ENCODE results near the gene DOCK4.
"Not testable (repeated sequence)": the region's sequence is repeated elsewhere in the genome, so short reads cannot be mapped to it uniquely, and the experiment has no call there.

Gene DOCK4

GRCh38 chr7:112206238-112206990 lies at the start of gene DOCK4, which contains the start of gene ZNF277:
TSS of gene DOCK4 (minus strand) at chr7:112206399. CDS start at chr7:112206138, 261 bp downstream.
TSS of gene ZNF277 (plus strand) at chr7:112206695. CDS start at chr7:112206717, 22 bp downstream.
- DNase-seq (ENCODE audit: low spot score): peak; percentile 100

- no peak for DNase-seq (ENCODE audit: low spot score)
Measured at GRCh38 chr7:112255388-112255720, 49.2 kb upstream of the DOCK4 start.

GRCh38 chr7:112254709-112255387 lies 48.6 kb upstream of the DOCK4 start:
- DNase-seq (ENCODE audit: low spot score): no peak

GRCh38 chr7:112254156-112254555 lies 48.0 kb upstream of the DOCK4 start:
- no peak for DNase-seq (ENCODE audit: low spot score)

GRCh38 chr7:112252691-112253090 lies 46.5 kb upstream of the DOCK4 start:
- no peak for DNase-seq (ENCODE audit: low spot score)

- DNase-seq (ENCODE audit: low spot score): no peak
Measured at GRCh38 chr7:112252141-112252540, 45.9 kb upstream of the DOCK4 start.

GRCh38 chr7:112249967-112250366 lies 43.8 kb upstream of the DOCK4 start:
- not testable (repeated sequence) for DNase-seq (ENCODE audit: low spot score)

- DNase-seq (ENCODE audit: low spot score): no peak
Measured at GRCh38 chr7:112248598-112248997, 42.4 kb upstream of the DOCK4 start.

GRCh38 chr7:112238852-112239610 lies 32.8 kb upstream of the DOCK4 start:
- DNase-seq (ENCODE audit: low spot score): no peak

GRCh38 chr7:112238330-112238729 lies 32.1 kb upstream of the DOCK4 start:
- no peak for DNase-seq (ENCODE audit: low spot score)

- no peak for DNase-seq (ENCODE audit: low spot score)
Measured at GRCh38 chr7:112236597-112236996, 30.4 kb upstream of the DOCK4 start.

GRCh38 chr7:112234147-112234546 lies 27.9 kb upstream of the DOCK4 start:
- no peak for DNase-seq (ENCODE audit: low spot score)

- no peak for DNase-seq (ENCODE audit: low spot score)
Measured at GRCh38 chr7:112233048-112233697, 27.0 kb upstream of the DOCK4 start.

- DNase-seq (ENCODE audit: low spot score): no peak
Measured at GRCh38 chr7:112232212-112232978, 26.2 kb upstream of the DOCK4 start.

- no peak for DNase-seq (ENCODE audit: low spot score)
Measured at GRCh38 chr7:112228632-112229031, 22.4 kb upstream of the DOCK4 start.

- no peak for DNase-seq (ENCODE audit: low spot score)
Measured at GRCh38 chr7:112226701-112227276, 20.6 kb upstream of the DOCK4 start.

- DNase-seq (ENCODE audit: low spot score): no peak
Measured at GRCh38 chr7:112225006-112225405, 18.8 kb upstream of the DOCK4 start.

GRCh38 chr7:112224186-112224585 lies 18.0 kb upstream of the DOCK4 start:
- DNase-seq (ENCODE audit: low spot score): no peak

GRCh38 chr7:112223310-112223709 lies 17.1 kb upstream of the DOCK4 start:
- no peak for DNase-seq (ENCODE audit: low spot score)

- no peak for DNase-seq (ENCODE audit: low spot score)
Measured at GRCh38 chr7:112220877-112221434, 14.8 kb upstream of the DOCK4 start.

- no peak for DNase-seq (ENCODE audit: low spot score)
Measured at GRCh38 chr7:112215787-112216186, 9.6 kb upstream of the DOCK4 start.

All from NAMALWA (cell line).